GM19239 (cell line): Measurements from ENCODE around the gene TIMMDC1.
"Not testable (repeated sequence)": the region's sequence is repeated elsewhere in the genome, so short reads cannot be mapped to it uniquely, and the experiment has no call there.

Experiments
- DNase-seq: peaks from one replicate; pipeline ENCODE4 v3.0.0; 2011; ENCODE audit warnings: low spot score; ENCODE audit not compliant: insufficient read length
- FAIRE-seq: peaks from 2 replicates; lab custom pipeline; 2011; peaks lifted over from hg19 to GRCh38; lab: Jason Lieb, UNC

The TIMMDC1 gene

DNA sequence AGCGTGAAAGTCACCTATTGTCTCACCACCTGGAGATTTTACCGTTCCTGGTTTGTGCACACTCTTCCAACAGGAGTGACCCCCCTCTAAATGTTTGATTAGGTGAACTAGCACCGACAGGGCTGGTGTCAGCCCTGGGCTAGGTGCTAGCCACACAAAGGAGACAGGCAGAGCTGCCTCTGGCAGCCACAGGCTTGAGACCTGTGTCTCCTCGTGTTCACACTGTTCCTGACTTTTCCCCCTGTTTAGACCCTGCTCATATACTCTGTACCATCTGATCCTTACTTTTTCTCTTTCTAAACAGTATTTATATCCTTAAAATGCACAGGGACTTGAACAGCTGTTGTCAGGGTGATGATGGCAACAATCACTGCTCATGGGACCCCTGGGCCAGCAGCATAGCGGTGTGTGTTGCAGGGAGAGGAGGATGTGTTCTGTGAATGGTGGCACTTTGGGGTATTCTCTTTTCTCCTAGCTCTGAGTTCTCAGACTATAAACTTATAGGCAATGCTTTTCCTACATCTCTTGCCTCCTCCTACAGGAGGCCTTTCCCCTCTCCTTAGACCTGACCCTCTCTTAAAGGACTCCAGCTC lies 55.6 kb downstream of the TIMMDC1 start:
- FAIRE-seq = peak; percentile 67
- DNase-seq = no peak

DNA sequence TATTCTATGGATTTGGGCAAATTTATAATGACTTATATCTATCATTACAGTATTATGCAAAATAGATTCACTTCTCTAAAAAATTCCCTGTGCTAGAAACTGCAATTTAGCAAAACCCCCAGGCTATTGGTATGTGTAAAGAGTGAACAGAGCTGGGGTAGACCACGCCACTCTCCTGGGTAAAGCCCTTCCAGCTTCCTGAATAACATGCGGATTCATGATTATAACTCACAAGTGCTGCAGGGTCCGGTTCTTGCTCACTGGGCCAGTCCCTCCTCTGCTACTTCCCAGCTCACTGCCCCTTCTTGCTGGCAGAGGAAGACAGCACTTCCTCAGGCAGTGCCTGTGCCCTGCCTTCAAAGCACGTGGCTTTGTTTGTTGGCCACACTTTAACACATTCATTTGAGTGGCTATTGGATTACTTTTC lies 57.0 kb downstream of the TIMMDC1 start:
- FAIRE-seq = peak; percentile 88
- DNase-seq = no peak

DNA sequence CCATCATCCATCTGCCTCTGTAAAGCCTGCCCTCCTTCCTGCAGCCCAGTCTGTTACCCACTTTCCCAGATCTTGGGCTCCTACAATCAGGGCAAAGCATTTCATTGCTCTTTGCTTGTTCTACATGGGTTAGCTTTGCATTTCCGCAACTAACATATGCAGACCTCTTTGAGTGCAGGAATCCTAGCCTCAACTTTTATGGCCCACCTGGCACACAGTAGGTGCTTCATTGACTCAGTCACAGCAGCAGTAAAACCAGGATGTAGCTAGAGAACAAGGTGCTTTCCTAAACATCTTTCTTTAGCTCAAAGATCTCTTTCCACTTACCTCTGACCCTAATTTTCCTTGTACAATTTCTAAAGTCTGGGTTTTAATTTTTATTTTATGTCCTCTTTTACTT lies 57.6 kb downstream of the TIMMDC1 start:
- DNase-seq (no peak), FAIRE-seq (no peak)

DNA sequence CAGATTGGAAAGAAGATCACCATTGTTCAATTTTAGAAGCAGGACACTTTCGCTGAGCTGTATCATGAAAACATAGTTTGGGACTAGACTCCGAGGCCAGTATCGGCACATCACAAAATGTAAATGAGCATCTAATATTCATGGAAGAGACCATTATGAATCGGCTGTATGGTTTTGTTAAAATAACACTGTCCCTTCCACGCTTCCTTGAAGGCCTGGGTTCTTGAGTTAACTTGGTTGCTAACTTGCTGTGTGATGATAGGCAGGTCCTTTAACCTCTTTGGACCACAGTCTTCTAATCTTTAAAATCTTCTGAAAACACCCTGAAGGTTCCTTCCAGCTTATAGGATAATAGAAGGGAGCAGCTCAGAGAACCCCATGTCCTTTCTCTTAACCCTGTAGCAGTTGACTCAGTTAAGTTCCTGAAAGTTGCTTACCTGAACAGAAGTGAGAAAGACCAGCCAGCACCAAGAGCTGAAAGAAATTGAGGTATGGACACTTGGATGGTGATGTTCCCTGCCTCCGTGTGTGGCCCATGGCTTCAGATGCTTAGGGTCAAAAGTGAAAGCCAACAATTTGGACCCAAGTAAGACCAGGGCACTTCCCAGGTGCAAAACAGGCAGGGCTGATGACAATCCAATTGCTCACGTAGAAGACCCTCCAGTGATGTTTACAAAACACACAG lies 59.0 kb downstream of the TIMMDC1 start:
- DNase-seq = no peak
- FAIRE-seq = peak; percentile 97

DNA sequence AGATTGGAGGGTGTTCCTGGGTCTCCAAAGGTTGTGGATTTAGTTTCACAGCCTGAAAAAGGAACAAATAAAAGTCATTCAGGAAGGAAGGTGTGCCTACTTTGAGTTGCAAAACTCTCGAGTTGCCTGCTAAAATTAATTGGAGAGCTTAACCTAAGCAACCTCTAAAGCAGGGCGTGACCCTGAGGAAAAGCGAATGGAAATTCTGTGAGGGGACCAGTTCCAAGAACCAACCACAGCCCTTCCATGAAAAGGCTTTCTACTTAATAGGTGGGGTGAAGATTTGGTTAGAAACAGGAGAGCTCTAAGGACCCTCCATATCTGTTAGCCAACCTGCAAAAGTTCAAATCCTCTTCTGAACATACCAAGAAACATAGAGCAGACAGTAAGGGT lies 59.5 kb downstream of the TIMMDC1 start:
- DNase-seq (no peak), FAIRE-seq (no peak)

DNA sequence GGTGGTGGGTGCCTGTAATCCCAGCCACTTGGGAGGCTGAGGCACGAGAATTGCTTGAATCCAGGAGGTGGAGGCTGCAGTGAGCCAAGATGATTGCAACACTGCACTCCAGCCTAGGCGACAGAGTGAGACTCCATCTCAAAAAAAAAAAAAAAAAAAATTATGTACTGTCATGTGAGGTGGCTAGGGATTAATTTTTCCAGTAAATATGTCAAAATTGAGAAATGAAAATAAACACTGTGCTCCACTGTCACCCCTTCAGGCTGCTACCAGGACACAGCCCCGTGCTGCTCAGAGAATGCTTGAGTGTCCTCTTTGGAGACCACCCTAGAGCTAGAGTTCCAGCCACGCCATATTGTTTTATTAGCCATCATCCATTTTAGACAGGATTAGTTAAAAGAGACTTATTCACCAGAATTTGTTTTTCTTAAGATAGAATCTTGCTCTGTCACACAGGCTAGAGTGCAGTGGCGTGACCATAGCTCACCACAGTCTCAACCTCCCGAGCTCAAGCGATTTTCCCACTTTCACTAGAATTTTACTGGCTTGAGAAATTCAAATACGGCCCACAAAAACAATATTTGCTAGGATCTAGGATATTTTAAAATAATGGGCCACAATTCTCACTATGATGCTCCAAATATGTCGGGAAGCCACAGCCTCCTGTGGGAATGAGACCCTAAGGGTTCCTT lies 60.4 kb downstream of the TIMMDC1 start:
- DNase-seq (no peak), FAIRE-seq (no peak)

DNA sequence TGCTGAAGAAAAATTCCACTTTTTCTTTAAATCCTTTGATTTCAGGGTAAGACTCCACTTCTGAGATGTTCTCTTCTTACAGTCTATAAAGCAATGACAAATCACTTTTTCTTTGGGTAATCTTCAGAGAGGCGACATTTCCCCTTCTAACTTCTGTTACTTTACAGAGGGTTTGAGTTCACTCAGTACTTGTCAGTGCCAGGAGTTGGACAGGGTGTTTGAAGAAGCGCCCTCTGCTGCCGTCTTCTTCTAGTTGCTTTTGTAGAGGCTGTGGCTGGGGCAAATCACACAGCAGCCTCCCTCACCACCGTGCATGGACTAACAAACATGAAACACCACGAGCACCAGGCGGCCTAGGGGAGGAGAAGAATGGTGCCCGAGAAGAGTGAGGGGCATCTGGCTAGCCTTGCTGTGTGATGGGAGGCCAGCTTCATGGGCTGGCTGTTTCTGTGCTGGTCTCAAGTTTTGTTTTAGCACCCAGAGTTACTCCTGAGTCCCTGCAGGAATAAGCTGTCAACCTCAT lies 61.2 kb downstream of the TIMMDC1 start, which contains the start of gene CD80:
TSS of gene CD80 (minus strand) at position 174 of the 523 bp plus-strand sequence. CDS start 1,886 bp downstream, outside the sequence.
- FAIRE-seq (peak; percentile 99), DNase-seq (no peak)

DNA sequence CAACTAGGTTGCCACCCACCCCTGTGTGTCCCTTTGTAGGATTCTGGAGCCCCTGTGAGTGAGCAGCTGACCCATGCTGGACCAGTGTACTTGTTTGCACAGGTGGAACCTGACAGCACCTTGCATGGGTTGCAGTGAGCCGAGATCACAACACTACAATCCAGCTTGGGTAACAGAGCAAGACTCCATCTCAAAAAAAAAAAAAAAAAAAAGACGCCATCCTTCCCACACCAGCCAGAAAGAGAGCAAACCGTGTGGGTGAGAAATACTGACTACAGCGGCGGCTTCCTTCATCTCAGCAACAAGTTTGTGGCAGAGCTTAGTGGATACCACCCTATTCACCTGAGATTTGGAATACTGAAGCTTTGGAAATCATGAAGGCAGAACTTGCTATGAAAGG lies 61.8 kb downstream of the TIMMDC1 start:
- no peak for DNase-seq
- FAIRE-seq = no peak

DNA sequence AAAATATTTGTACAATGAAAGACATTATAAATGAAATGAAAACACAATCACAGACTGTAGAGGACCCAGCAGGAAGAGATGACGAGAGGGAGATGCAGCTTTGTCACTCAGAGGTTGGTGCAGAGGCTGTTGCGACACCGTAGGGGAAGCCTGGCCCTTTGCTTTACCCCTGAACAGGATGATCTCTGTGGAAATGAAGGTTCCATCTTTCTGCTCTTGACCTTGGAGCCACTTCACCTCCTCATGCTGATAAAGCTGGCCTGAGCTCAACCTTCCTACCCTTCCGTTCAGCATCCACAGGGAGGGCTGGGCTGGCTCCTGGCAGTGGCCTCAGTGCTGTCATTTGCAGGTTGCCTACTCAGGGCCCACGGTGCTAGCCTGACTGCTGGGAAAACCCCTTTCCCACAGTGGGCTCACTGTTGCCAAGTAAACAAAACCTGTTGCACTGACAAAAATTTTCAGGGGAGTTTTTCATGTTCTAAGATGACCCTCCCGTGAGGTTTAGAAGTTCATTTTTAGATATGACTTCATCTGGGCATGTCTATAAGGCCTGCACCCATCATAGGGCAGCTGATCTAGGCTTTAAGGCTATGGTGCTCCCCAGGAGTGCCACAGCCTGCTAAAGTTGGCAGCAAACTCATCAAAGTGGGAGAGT lies 64.1 kb downstream of the TIMMDC1 start:
- DNase-seq (no peak), FAIRE-seq (peak; percentile 90)

DNA sequence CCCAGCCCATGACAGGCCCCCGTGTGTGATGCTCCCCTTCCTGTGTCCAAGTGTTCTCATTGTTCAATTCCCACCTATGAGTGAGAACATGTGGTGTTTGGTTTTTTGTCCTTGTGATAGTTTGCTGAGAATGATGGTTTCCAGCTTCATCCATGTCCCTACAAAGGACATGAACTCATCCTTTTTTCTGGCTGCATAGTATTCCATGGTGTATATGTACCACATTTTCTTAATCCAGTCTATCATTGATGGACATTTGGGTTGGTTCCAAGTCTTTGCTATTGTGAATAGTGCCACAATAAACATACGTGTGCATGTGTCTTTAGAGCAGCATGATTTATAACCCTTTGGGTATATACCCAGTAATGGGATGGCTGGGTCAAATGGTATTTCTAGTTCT lies 65.0 kb downstream of the TIMMDC1 start:
- not testable (repeated sequence) for DNase-seq, FAIRE-seq

DNA sequence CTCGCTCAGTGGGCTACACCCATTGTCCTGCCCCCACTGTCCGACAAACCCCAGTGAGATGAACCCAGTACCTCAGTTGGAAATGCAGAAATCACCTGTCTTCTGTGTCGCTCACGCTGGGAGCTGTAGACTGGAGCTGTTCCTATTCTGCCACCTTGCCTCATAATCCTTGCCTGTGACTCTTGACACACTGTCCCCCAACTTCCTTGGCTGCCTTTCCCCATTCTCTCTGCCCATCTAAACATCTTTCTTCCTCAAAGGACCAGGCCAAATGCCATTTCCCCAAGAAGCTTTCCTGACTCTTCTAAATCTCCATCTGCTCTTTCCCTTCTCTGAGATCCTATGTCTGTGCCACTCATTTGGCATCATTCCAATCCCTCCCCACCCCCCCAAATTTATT lies 70.8 kb downstream of the TIMMDC1 start:
- FAIRE-seq (no peak), DNase-seq (no peak)

DNA sequence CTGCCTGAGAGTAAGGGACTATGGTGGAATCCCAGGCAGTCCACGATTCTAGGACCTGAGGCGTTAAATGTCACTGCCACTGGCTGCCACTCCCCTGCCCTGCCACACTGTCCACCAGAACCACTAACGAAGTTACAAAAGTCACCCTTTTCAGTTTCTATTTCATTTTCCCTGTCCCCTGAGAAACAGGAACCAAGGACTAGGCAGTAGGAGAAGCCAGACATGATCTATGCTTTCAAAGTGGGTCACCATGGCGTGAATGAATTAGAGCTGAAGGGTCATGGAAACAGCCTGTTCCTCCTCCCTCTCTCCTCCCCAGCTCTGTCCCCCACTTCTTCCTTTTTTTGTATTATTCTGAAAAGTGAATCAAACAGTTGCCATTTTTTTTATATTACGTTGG lies 71.9 kb downstream of the TIMMDC1 start:
- DNase-seq (no peak), FAIRE-seq (peak; percentile 83)

DNA sequence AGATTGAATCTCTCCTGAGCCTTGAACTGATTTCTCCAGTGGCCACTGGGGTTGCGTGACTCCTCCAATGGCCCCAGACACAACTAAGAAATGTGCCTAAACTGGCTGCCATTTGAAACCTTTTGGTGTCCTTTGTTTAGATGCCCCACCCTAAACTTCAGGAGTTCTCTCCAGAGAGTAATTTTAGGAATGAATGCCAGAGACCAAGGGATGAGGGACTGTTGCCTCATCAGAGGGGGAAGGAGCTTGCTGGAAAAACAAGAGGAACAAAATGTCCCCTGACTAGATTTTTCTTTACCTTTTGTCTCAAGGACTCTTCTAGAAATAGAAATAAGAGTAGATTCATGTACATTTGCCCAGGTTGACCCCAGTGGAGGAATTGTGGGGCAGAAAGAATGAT lies 72.9 kb downstream of the TIMMDC1 start:
- FAIRE-seq = peak; percentile 53
- no peak for DNase-seq

DNA sequence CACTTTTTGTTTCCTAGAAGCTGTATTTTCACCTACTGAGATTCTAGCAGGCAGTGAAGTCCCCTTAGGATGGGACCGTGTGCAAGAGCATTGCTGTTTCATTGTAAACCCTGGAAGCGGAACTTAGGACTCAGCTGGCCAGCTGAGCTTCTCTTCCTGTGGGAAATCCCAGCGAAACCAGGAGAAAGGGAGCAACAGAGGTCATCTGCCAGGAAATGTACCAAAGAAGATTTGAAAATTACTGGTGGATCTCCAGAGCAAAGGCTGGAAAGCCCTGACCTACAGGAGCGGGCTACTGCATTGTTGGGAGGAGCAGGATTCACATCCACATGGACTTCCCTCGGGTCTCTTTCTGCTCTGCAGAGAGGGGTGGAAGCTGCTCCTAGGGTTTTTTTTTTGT lies 73.3 kb downstream of the TIMMDC1 start:
- DNase-seq (no peak), FAIRE-seq (no peak)
